Measurements from ENCODE around the gene SPRED2. TPM values are rescaled to one million over a fixed set of nuclear protein-coding genes. Genes with fewer than 3 reads are reported as not detected.

SPRED2 gene
- total RNA-seq, 1 donor from 2014 or later = 56.9 TPM

DNA sequence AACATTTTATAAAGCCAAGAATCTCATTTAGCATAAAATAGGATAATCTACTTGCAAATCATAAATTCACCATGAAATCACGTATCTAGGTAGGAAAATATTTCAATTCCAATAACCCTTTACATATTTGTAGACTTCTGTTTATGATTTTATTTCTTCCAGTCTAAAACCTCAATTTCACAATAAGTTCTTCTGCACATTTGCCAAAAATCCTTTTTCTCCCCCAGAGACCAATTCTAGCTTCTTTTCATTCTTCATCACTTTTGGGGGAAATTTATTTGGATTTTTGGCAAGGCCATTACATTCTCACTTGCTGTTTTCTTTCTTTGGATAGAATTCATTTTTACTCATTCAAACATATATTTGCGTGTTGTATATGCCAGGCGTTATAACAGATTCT, 86.8 kb downstream of the SPRED2 start:
- no peaks in the 10 kb centered on the region for H3K9me3 ChIP-seq
- DNase-seq (no peak), ATAC-seq (no peak)
- peaks cover 25% of the 10 kb centered on the region for H3K4me1 ChIP-seq
- no peak overlapping the region for H3K27ac ChIP-seq
- no peaks in the 10 kb centered on the region for H3K36me3 ChIP-seq
- intact Hi-C loops (cut with DNase I) = no loop called here
- H3K4me3 ChIP-seq = no peak overlapping the region
- TF ChIP-seq CTCF (IDR thresholded peaks at IDR 0.05) = no peak
- no peaks in the 10 kb centered on the region for H3K27me3 ChIP-seq

GRCh38 chr2:65344689-65345088, 87.7 kb downstream of the SPRED2 start:
- intact Hi-C loops (cut with DNase I) = no loop called here
- no peak for ATAC-seq
- TF ChIP-seq CTCF (IDR thresholded peaks at IDR 0.05) = no peak

GRCh38 chr2:65344182-65344581, 88.2 kb downstream of the SPRED2 start:
- H3K27me3 ChIP-seq = no peaks in the 10 kb centered on the region
- ATAC-seq = no peak

More at GRCh38 chr2:65344689-65345088, 87.7 kb downstream of the SPRED2 start:
- no peaks in the 10 kb centered on the region for H3K36me3 ChIP-seq
- no peak for DNase-seq
- no peak overlapping the region for H3K4me3 ChIP-seq
- peaks cover 16% of the 10 kb centered on the region for H3K4me1 ChIP-seq
- no peaks in the 10 kb centered on the region for H3K27me3 ChIP-seq
- H3K9me3 ChIP-seq = no peaks in the 10 kb centered on the region
- H3K27ac ChIP-seq = no peak overlapping the region

DNA sequence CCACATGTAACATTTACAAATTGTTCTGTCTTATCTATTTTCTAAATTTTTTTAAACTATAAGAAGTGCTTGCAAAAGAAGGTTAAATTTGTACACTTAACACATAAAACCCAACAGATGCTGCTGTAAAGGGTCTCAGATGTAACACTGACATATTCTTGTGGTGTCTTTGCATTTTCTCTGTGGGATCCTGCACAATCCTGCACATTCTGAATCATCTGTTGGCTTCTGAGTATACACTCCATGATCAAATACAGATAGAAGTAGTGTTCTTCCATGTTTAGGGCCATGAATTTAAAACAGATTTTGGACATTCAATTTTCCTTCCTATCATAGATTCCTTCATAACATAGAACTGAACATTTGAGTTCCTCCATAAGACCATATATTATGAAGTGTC, 89.0 kb downstream of the SPRED2 start:
- Histone ChIP-seq H3K27ac (no peak overlapping the region), H3K27me3 (no peaks in the 10 kb centered on the region), H3K9me3 (no peaks in the 10 kb centered on the region), H3K4me3 (no peak overlapping the region), H3K4me1 (peaks cover 11% of the 10 kb centered on the region), H3K36me3 (no peaks in the 10 kb centered on the region)
- no peak for DNase-seq
- no peak for ATAC-seq
- TF ChIP-seq CTCF (IDR thresholded peaks at IDR 0.05) = no peak
- intact Hi-C loops (cut with DNase I) = no loop called here

More at GRCh38 chr2:65344182-65344581, 88.2 kb downstream of the SPRED2 start:
- intact Hi-C loops (cut with DNase I) = no loop called here
- Histone ChIP-seq H3K27ac (no peak overlapping the region), H3K36me3 (no peaks in the 10 kb centered on the region), H3K9me3 (no peaks in the 10 kb centered on the region), H3K4me1 (peaks cover 11% of the 10 kb centered on the region), H3K4me3 (no peak overlapping the region)
- no peak for DNase-seq
- no peak for TF ChIP-seq CTCF (IDR thresholded peaks at IDR 0.05)

DNA sequence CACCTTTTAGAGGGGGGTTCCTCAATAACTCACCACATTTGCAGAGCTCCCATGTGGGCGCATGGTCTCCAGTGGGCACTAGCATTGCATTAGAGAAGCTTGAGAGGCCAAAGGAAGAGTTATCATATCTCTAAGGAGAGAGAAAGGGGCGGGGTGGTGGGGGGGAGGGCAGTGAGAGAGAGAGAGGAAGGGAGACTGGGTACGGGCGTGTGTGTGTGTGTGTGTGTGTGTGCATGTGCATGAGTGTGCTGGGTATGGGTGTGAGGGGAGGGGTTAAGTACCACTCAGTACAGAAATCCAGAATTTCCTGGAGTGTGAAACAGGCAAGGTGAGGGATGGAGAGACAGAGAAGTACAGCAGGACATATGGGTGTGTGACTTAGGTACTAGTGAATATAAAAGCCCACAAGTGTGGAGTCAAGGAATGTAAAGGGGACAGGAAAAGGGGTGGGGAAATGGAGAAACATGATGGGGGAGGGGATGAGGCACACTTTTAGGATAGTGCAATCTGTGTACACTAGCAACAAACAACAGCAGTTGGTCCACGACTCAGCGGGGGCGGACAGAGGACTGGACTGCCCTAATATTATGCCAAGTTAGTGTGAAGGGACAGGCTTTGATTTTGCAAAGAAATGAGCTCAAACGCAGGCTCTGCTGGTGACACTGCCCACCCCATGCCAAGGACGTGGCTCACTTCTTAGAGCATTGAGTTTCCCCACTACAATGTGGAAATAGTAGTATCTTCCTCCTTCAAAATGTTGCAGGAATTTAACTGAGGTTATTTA, 91.3 kb downstream of the SPRED2 start:
- Histone ChIP-seq H3K27me3 (no peaks in the 10 kb centered on the region), H3K36me3 (no peaks in the 10 kb centered on the region), H3K9me3 (no peaks in the 10 kb centered on the region), H3K4me3 (no peak overlapping the region), H3K27ac (no peak overlapping the region), H3K4me1 (peaks cover 11% of the 10 kb centered on the region)
- no peak for TF ChIP-seq CTCF (IDR thresholded peaks at IDR 0.05)
- ATAC-seq = peak; percentile 55
- intact Hi-C loops (cut with DNase I) = no loop called here
- no peak for DNase-seq

All from upper lobe of right lung (tissue), 1 donor.